Prostate gland (tissue), 2 donors: ENCODE results near the gene RSL1D1.

ENCODE experiments used
- POLR2A ChIP-seq: fragments of 450-650 bp; IDR thresholded peaks from one replicate; pipeline ENCODE4 v1.6.1; 2016; ENCODE audit warnings: antibody characterized with exemption, mild to moderate bottlenecking
- POLR2AphosphoS5 ChIP-seq: sonication (generic); formaldehyde crosslinking; IDR thresholded peaks from one replicate; pipeline ENCODE4 v1.6.1; 2017; ENCODE audit warnings: antibody characterized with exemption
- TF ChIP-seq, protein P1 (sequence below), 4 experiments: fragments of 200-600 bp in 2 of 4; fragments of 450-650 bp in 2 of 4; sonication (generic) in 2 of 4; IDR thresholded peaks; 1 replicate in 3 of 4; 2 replicates in 1 of 4; pipeline ENCODE4 v1.5.1; 2016 to 2019; ENCODE audit warnings: antibody characterized with exemption in 4 of 4, mild to moderate bottlenecking in 2 of 4, moderate library complexity in 2 of 4

- TF ChIP-seq POLR2A (no peak), POLR2AphosphoS5 (no peak)
- TF ChIP-seq, protein P1, sequence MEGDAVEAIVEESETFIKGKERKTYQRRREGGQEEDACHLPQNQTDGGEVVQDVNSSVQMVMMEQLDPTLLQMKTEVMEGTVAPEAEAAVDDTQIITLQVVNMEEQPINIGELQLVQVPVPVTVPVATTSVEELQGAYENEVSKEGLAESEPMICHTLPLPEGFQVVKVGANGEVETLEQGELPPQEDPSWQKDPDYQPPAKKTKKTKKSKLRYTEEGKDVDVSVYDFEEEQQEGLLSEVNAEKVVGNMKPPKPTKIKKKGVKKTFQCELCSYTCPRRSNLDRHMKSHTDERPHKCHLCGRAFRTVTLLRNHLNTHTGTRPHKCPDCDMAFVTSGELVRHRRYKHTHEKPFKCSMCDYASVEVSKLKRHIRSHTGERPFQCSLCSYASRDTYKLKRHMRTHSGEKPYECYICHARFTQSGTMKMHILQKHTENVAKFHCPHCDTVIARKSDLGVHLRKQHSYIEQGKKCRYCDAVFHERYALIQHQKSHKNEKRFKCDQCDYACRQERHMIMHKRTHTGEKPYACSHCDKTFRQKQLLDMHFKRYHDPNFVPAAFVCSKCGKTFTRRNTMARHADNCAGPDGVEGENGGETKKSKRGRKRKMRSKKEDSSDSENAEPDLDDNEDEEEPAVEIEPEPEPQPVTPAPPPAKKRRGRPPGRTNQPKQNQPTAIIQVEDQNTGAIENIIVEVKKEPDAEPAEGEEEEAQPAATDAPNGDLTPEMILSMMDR (IDR thresholded peaks at IDR 0.05): no peak
Observed at GRCh38 chr16:11819798-11820197, 31.5 kb downstream of the RSL1D1 start.
